ENCODE data around the gene SMAD6. TPM values are rescaled to one million over a fixed set of nuclear protein-coding genes. Genes with fewer than 3 reads are reported as not detected.

SMAD6 gene
- total and polyA plus RNA-seq, 9 of the 15 experiments (the other 6 are each of a cell fraction or from before 2014, with no cell fraction given): 0.10 to 15.5 (median 3.7) TPM

GRCh38 chr15:66673410-66674322 lies 28.4 kb upstream of the SMAD6 start (continued):
- TF ChIP-seq, protein P1, sequence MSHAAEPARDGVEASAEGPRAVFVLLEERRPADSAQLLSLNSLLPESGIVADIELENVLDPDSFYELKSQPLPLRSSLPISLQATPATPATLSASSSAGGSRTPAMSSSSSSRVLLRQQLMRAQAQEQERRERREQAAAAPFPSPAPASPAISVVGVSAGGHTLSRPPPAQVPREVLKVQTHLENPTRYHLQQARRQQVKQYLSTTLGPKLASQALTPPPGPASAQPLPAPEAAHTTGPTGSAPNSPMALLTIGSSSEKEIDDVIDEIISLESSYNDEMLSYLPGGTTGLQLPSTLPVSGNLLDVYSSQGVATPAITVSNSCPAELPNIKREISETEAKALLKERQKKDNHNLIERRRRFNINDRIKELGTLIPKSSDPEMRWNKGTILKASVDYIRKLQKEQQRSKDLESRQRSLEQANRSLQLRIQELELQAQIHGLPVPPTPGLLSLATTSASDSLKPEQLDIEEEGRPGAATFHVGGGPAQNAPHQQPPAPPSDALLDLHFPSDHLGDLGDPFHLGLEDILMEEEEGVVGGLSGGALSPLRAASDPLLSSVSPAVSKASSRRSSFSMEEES (CRISPR knock-in tag; IDR thresholded peaks at IDR 0.05): no peak
- TF ChIP-seq HEY1 (CRISPR knock-in tag; IDR thresholded peaks at IDR 0.05; ENCODE audit: borderline replicate concordance) (no peak), KAT8 (IDR thresholded peaks at IDR 0.05; ENCODE audit: low read depth) (no peak), PRPF4 (IDR thresholded peaks at IDR 0.05; ENCODE audit: insufficient read depth, low read depth, low read length, poor library complexity, severe bottlenecking) (no peak), TFAM (CRISPR knock-in tag; conservative IDR thresholded peaks at IDR 0.05) (no peak), ZBTB40 (IDR thresholded peaks at IDR 0.05) (no peak), ZBTB40 (CRISPR knock-in tag; IDR thresholded peaks at IDR 0.05) (no peak), EZH2 (IDR thresholded peaks at IDR 0.05; ENCODE audit: borderline replicate concordance, low read depth, low read length) (no peak), SAFB2 (IDR thresholded peaks at IDR 0.05; ENCODE audit: borderline replicate concordance, low read depth, low read length, severe bottlenecking) (no peak), ZNF785 (CRISPR knock-in tag; IDR thresholded peaks at IDR 0.05) (no peak), JUN (IDR thresholded peaks at IDR 0.05; ENCODE audit: borderline replicate concordance, low read depth, low read length) (no peak), JUN (CRISPR knock-in tag; IDR thresholded peaks at IDR 0.05; ENCODE audit: borderline replicate concordance) (no peak)
- TF ChIP-seq, protein P2, sequence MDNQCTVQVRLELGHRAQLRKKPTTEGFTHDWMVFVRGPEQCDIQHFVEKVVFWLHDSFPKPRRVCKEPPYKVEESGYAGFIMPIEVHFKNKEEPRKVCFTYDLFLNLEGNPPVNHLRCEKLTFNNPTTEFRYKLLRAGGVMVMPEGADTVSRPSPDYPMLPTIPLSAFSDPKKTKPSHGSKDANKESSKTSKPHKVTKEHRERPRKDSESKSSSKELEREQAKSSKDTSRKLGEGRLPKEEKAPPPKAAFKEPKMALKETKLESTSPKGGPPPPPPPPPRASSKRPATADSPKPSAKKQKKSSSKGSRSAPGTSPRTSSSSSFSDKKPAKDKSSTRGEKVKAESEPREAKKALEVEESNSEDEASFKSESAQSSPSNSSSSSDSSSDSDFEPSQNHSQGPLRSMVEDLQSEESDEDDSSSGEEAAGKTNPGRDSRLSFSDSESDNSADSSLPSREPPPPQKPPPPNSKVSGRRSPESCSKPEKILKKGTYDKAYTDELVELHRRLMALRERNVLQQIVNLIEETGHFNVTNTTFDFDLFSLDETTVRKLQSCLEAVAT (IDR thresholded peaks at IDR 0.05): no peak
- TF ChIP-seq, protein P3, sequence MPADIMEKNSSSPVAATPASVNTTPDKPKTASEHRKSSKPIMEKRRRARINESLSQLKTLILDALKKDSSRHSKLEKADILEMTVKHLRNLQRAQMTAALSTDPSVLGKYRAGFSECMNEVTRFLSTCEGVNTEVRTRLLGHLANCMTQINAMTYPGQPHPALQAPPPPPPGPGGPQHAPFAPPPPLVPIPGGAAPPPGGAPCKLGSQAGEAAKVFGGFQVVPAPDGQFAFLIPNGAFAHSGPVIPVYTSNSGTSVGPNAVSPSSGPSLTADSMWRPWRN (IDR thresholded peaks at IDR 0.05; ENCODE audit: low read depth): no peak

Measured in K562 (cell line).